ENCODE measurements around the gene ASTN2. TPM values are rescaled to one million over a fixed set of nuclear protein-coding genes. Genes with fewer than 3 reads are reported as not detected.
"Not testable (repeated sequence)": the region's sequence is repeated elsewhere in the genome, so short reads cannot be mapped to it uniquely, and the experiment has no call there.

ASTN2 gene
- total RNA-seq, 1 donor from 2014 or later: 2.5 TPM

GRCh38 chr9:116873937-116874914, 540.6 kb downstream of the ASTN2 start:
- DNase-seq (ENCODE audit: low spot score): no peak
- intact Hi-C loops (cut with DNase I): no loop called here

GRCh38 chr9:116873491-116873890, 541.4 kb downstream of the ASTN2 start:
- DNase-seq (ENCODE audit: low spot score): no peak
- intact Hi-C loops (cut with DNase I): no loop called here

GRCh38 chr9:116870566-116870965, 544.3 kb downstream of the ASTN2 start:
- DNase-seq (ENCODE audit: low spot score): no peak
- intact Hi-C loops (cut with DNase I): no loop called here

- intact Hi-C loops (cut with DNase I): no loop called here
Observed at GRCh38 chr9:116868201-116868600, 546.7 kb downstream of the ASTN2 start.

GRCh38 chr9:116861321-116861720, 553.5 kb downstream of the ASTN2 start:
- intact Hi-C loops (cut with DNase I): no loop called here
- no peak for DNase-seq (ENCODE audit: low spot score)

More at GRCh38 chr9:116868201-116868600, 546.7 kb downstream of the ASTN2 start:
- no peak for DNase-seq (ENCODE audit: low spot score)

GRCh38 chr9:116860509-116861120, 554.2 kb downstream of the ASTN2 start:
- intact Hi-C loops (cut with DNase I): no loop called here
- no peak for DNase-seq (ENCODE audit: low spot score)

GRCh38 chr9:116859763-116860162, 555.1 kb downstream of the ASTN2 start:
- DNase-seq (ENCODE audit: low spot score): no peak
- intact Hi-C loops (cut with DNase I): loop anchor here (2.0 kb wide), 1 partner anchor 123 kb away; no protein-coding TSS in a partner anchor

GRCh38 chr9:116857321-116857720, 557.5 kb downstream of the ASTN2 start:
- no peak for DNase-seq (ENCODE audit: low spot score)
- intact Hi-C loops (cut with DNase I): no loop called here

- DNase-seq (ENCODE audit: low spot score): no peak
- intact Hi-C loops (cut with DNase I): no loop called here
Observed at GRCh38 chr9:116855881-116856662, 558.8 kb downstream of the ASTN2 start.

- no peak for DNase-seq (ENCODE audit: low spot score)
- intact Hi-C loops (cut with DNase I): no loop called here
Observed at GRCh38 chr9:116849721-116850120, 565.1 kb downstream of the ASTN2 start.

GRCh38 chr9:116844621-116845020, 570.2 kb downstream of the ASTN2 start:
- intact Hi-C loops (cut with DNase I): no loop called here
- DNase-seq (ENCODE audit: low spot score): no peak

GRCh38 chr9:116843863-116844620, 570.8 kb downstream of the ASTN2 start:
- DNase-seq (ENCODE audit: low spot score): no peak
- intact Hi-C loops (cut with DNase I): no loop called here

- no peak for DNase-seq (ENCODE audit: low spot score)
- intact Hi-C loops (cut with DNase I): no loop called here
Observed at GRCh38 chr9:116842658-116843057, 572.2 kb downstream of the ASTN2 start.

GRCh38 chr9:116838468-116838867, 576.4 kb downstream of the ASTN2 start:
- DNase-seq (ENCODE audit: low spot score); intact Hi-C loops (cut with DNase I): not testable (repeated sequence)

- DNase-seq (ENCODE audit: low spot score): no peak
- intact Hi-C loops (cut with DNase I): no loop called here
Observed at GRCh38 chr9:116837018-116837989, 577.6 kb downstream of the ASTN2 start.

GRCh38 chr9:116830321-116830720, 584.5 kb downstream of the ASTN2 start:
- intact Hi-C loops (cut with DNase I); DNase-seq (ENCODE audit: low spot score): not testable (repeated sequence)

- no peak for DNase-seq (ENCODE audit: low spot score)
- intact Hi-C loops (cut with DNase I): no loop called here
Observed at GRCh38 chr9:116821633-116822229, 593.1 kb downstream of the ASTN2 start.

GRCh38 chr9:116819116-116819515, 595.7 kb downstream of the ASTN2 start:
- no peak for DNase-seq (ENCODE audit: low spot score)

More at GRCh38 chr9:116819116-116819515, 595.7 kb downstream of the ASTN2 start:
- intact Hi-C loops (cut with DNase I): no loop called here

All from cardiac septum (tissue), 1 donor.